Stomach (tissue), 4 donors: ENCODE data around the gene CENPP.
"Not testable (repeated sequence)": the region's sequence is repeated elsewhere in the genome, so short reads cannot be mapped to it uniquely, and the experiment has no call there.

Experiments
- EP300 ChIP-seq: sonication (generic); formaldehyde crosslinking; IDR thresholded peaks from one replicate; pipeline ENCODE4 v1.6.1; 2017; ENCODE audit warnings: antibody characterized with exemption
- POLR2A ChIP-seq, 4 donors: fragments of 450-650 bp; IDR thresholded peaks; one replicate each; pipeline ENCODE4 v1.6.1; 2016; ENCODE audit warnings: antibody characterized with exemption in 4 of 4, control low read depth in 2 of 4, mild to moderate bottlenecking in 1 of 4, moderate library complexity in 1 of 4
- POLR2AphosphoS5 ChIP-seq, 3 donors: sonication (generic); formaldehyde crosslinking; IDR thresholded peaks; one replicate each; pipeline ENCODE4 v1.6.1; 2016; ENCODE audit warnings: antibody characterized with exemption in 3 of 3
- TF ChIP-seq, protein P1 (sequence below), 7 experiments: fragments of 450-650 bp in 4 of 7; fragments of 200-600 bp in 3 of 7; sonication (generic) in 3 of 7; IDR thresholded peaks; one replicate each; pipeline ENCODE4 v1.5.1; 2016 to 2019; ENCODE audit warnings: antibody characterized with exemption in 7 of 7, control low read depth in 2 of 7, mild to moderate bottlenecking in 1 of 7

DNA sequence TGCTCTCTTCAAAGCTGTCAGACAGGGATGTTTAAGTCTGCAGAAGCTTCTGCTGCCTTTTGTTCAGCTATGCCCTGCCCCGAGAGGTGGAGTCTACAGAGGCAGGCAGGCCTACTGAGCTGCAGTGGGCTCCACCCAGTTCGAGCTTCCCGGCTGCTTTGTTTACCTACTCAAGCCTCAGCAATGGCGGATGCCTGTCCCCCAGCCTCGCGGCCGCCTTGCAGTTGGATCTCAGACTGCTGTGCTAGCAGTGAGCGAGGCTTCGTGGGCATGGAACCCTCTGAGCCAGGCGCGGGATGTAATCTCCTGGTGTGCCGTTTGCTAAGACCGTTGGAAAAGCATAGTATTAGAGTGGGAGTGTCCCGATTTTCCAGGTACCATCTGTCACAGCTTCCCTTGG is 247.9 kb downstream of the CENPP start:
- TF ChIP-seq, protein P1, sequence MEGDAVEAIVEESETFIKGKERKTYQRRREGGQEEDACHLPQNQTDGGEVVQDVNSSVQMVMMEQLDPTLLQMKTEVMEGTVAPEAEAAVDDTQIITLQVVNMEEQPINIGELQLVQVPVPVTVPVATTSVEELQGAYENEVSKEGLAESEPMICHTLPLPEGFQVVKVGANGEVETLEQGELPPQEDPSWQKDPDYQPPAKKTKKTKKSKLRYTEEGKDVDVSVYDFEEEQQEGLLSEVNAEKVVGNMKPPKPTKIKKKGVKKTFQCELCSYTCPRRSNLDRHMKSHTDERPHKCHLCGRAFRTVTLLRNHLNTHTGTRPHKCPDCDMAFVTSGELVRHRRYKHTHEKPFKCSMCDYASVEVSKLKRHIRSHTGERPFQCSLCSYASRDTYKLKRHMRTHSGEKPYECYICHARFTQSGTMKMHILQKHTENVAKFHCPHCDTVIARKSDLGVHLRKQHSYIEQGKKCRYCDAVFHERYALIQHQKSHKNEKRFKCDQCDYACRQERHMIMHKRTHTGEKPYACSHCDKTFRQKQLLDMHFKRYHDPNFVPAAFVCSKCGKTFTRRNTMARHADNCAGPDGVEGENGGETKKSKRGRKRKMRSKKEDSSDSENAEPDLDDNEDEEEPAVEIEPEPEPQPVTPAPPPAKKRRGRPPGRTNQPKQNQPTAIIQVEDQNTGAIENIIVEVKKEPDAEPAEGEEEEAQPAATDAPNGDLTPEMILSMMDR (IDR thresholded peaks at IDR 0.05), result not testable (repeated sequence)
- TF ChIP-seq POLR2AphosphoS5 (IDR thresholded peaks at IDR 0.05); POLR2A (IDR thresholded peaks at IDR 0.05); EP300: not testable (repeated sequence)
